Measurements from ENCODE around the gene NPB.

DNA sequence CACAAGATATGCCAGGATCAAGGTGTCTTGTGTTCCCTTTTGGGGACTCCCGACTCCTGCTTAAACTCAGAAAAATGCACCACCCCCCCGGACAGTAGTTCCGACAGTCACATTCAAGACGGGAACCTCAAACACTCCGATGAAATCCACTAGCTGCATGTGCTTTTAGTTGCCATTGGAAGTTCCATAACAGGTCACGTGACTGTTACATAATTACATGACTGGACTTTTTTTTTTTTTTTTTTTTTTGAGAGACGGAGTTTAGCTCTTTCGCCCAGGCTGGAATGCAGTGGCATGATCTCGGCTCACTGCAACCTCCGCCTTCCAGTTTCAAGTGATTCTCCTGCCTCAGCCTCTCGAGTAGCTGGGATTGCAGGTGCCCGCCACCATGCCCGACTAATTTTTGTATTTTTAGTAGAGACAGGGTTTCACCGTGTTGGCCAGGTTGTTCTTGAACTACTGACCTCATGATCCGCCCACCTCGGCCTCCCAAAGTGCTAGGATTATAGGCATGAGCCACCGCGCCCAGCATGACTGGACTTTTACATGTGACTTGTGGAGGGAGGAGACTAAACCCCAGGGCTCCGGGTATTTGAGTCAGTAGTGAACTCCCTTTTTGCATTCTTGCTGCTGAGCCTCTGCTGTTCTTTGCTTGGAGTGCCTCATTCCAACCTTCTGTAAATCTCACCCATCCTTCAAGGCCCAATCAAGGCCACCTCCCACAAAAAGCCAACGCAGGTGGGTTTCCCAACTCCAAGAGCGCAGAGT is 14.4 kb downstream of the NPB start:
- no peak for TF ChIP-seq POLR2A (IDR thresholded peaks at IDR 0.05)
- TF ChIP-seq EP300 (IDR thresholded peaks at IDR 0.05), result no peak
- TF ChIP-seq, protein P1, sequence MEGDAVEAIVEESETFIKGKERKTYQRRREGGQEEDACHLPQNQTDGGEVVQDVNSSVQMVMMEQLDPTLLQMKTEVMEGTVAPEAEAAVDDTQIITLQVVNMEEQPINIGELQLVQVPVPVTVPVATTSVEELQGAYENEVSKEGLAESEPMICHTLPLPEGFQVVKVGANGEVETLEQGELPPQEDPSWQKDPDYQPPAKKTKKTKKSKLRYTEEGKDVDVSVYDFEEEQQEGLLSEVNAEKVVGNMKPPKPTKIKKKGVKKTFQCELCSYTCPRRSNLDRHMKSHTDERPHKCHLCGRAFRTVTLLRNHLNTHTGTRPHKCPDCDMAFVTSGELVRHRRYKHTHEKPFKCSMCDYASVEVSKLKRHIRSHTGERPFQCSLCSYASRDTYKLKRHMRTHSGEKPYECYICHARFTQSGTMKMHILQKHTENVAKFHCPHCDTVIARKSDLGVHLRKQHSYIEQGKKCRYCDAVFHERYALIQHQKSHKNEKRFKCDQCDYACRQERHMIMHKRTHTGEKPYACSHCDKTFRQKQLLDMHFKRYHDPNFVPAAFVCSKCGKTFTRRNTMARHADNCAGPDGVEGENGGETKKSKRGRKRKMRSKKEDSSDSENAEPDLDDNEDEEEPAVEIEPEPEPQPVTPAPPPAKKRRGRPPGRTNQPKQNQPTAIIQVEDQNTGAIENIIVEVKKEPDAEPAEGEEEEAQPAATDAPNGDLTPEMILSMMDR (IDR thresholded peaks at IDR 0.05), result no peak

All from ovary (tissue), 3 donors.